GM18505 (cell line): ENCODE measurements around the gene BCKDHA.
A peak's percentile ranks its signal among the peaks of the same experiment; 100 is the strongest.
"Not testable (repeated sequence)": the region's sequence is repeated elsewhere in the genome, so short reads cannot be mapped to it uniquely, and the experiment has no call there.

Experiments used
- ATAC-seq: cut with Tn5 transposase; IDR thresholded peaks from one replicate; pipeline ENCODE4 v1.9.1; 2021; ENCODE audit not compliant: unreplicated experiment
- POLR2A ChIP-seq: IDR thresholded peaks from 4 replicates; pipeline ENCODE4 v1.6.1; 2011; ENCODE audit warnings: borderline replicate concordance; ENCODE audit not compliant: insufficient read depth, insufficient read length; ENCODE audit errors: extremely low read depth

BCKDHA gene

DNA sequence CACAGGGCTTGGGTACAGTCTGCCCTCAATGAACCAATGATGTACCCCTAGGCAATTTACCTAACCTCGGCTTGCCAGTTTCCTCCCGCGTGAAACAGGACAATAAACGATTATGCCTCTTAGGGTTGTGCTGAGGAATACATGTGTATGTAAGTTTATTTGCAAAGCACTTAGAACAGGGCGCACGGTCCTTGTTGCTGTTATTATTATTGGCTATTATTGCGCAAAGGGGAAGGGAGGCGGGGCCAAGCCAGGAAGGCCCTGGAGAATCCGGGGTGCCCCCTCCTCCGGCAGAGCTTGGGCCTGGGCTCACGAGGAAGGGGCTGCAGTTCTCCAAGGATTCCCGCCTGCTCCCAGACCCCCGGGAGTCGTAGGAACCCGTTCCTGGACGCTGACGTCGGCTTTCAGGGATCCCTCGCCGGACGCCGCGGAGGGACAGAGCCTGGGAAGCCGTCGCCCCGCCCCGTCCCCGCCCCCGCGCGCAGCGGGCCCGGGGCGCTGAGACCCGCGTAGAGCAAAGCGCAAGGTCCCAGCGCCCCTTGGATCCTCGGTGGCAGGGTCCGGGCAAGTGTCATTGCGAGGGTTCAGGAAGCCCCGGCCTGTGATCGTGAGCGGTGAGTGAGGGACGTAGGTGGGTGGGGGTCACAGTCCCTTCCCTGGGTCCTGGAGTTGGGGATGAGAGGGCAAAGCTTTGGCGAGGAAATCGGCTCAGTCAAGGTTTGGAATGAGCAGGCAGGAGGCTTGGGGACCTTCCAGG, 21.2 kb upstream of the BCKDHA start, which contains the start of gene TMEM91:
TSS of gene TMEM91 (plus strand) at position 293 of the 757 bp plus-strand sequence. CDS start 1,777 bp downstream, outside the sequence.
- ATAC-seq: no peak
- no peak for TF ChIP-seq POLR2A

DNA sequence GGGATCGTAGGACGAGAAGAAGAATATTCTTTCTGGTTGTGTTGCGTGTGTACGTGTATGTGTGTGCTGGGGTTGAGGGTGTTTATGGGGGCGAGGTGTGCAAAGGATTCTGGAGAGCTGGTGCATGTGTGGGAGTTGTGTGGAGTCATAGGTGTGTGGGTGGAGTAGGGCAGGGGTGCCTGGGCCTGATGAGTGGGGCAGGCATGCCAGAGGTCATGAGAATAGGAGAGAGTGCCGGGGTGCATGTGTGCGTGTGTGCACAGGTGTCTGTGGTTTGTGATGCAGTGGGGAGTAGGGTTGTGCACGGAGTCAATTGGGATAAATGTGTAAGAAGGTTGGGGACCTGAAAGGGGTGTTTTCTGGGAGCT, 20.6 kb upstream of the BCKDHA start:
- no peak for TF ChIP-seq POLR2A
- ATAC-seq: no peak

GRCh38 chr19:41377977-41378709, 19.5 kb upstream of the BCKDHA start:
- ATAC-seq: peak; percentile 56
- no peak for TF ChIP-seq POLR2A

DNA sequence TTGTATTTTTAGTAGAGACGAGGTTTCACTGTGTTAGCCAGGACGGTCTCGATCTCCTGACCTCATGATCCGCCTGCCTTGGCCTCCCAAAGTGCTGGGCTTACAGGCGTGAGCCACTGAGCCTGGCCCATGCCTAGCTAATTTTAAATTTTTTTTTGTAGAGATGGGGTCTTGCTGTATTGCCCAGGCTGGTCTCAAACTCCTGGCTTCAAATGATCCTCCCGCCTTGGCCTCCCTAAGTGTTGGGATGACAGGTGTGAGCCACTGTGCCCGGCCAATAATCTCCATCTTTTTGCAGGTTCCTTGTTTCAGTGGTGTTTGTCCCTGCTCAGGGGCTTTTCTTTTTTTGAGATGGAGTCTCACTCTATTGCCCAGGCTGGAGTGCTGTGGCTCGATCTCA, 16.1 kb upstream of the BCKDHA start:
- not testable (repeated sequence) for ATAC-seq

GRCh38 chr19:41384351-41384750, 13.3 kb upstream of the BCKDHA start:
- no peak for ATAC-seq
- no peak for TF ChIP-seq POLR2A

- ATAC-seq: no peak
- TF ChIP-seq POLR2A: no peak
Observed at GRCh38 chr19:41386442-41386841, 11.2 kb upstream of the BCKDHA start.

DNA sequence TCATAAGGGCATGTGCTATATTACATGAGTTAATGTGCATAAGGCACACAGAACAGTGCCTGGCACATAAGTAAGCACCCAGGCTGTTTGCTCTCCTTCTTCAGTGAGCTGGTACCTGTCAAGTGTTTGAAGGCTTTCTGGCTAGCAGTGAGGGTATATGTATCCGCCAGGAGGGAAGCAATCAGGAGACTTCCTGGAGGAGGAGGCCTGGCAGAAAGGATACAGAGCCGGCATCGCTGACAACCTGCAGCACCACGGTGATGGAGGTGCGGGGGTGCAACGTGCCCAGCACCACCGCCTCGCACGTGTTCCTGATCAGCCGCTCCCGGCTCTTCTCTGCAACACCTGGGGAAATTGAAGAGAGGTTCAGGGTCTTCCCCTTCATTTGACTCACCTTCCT, 6.0 kb upstream of the BCKDHA start:
- TF ChIP-seq POLR2A: no peak
- no peak for ATAC-seq

- no peak for ATAC-seq
Observed at GRCh38 chr19:41392775-41393174, 4.8 kb upstream of the BCKDHA start.

GRCh38 chr19:41395355-41395754, 2.3 kb upstream of the BCKDHA start:
- no peak for TF ChIP-seq POLR2A
- ATAC-seq: no peak

More at GRCh38 chr19:41392775-41393174, 4.8 kb upstream of the BCKDHA start:
- no peak for TF ChIP-seq POLR2A

DNA sequence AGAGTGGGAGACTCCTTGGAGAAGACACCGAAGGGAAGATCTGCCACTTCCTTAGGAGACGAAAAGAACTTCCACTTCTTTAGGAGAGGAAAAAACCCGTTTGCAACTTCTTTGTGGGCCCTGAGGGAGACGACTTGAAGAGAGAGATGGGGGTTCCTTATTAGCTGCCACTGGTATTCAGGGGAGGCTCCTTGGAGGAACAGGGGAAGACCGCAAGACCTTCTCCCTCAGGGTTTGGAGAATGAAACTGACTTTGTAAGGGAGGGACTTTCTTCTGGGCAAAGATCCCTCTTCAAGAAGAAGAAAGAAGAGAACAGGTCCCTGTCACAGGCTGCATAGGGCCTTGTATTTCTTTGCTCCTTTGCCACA, 416 bp downstream of the BCKDHA start:
- no peak for ATAC-seq
- no peak for TF ChIP-seq POLR2A

DNA sequence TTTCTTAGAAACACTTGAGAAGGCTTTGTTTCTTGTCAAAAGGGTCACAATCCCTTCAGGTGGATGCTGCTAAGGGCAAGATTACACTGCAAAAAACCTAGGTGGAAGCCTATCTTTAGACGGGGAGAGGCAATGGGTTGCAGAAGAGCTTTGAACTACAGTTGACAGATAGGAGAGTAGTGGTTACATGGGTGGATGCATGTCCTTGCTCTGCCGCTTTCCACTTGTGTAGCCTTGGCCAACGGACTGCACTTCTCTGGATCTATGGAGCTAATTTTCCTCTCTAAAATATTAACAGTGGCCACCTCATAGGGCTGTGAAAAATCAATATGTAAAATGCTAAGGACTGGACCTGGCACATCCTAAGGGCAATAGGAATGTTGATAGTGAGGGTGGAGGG, 980 bp downstream of the BCKDHA start:
- TF ChIP-seq POLR2A: no peak
- no peak for ATAC-seq

GRCh38 chr19:41399091-41399490, 1.5 kb downstream of the BCKDHA start:
- ATAC-seq: no peak
- no peak for TF ChIP-seq POLR2A

GRCh38 chr19:41399525-41399924, 1.9 kb downstream of the BCKDHA start:
- no peak for TF ChIP-seq POLR2A
- ATAC-seq: no peak

DNA sequence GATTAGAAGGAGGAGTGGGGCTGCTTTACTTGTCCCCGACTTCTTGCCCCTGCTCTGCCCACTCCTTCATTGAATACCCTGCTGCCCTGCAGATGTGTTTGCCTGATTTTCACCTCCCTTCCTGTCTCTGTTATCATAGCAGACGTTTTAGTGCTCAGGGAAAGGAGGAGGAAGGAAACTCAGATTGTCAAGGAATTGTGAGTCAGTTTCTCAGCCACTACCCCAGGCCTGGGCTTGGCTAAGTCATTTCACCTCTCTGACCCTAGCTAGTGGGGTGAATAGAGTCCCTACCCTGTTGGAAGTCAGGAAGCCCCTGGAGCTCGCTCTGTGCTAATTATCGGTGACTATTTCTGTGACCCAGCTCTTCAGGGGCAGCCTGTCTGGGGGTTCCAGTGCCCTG, 3.9 kb downstream of the BCKDHA start:
- no peak for ATAC-seq
- no peak for TF ChIP-seq POLR2A
